AG04450 (cell line): ENCODE measurements around the gene MBD2. TPM values are rescaled to one million over a fixed set of nuclear protein-coding genes. Genes with fewer than 3 reads are reported as not detected.

Experiments used
- CTCF ChIA-PET: fragments of 300-600, 350-600 bp; formaldehyde crosslinking; extraction: SDS; loops from one replicate; lab custom pipeline; 2022; ENCODE audit warnings: antibody characterized with exemption, inconsistent platforms; lab: Charles Lee
- POLR2A ChIA-PET: fragments of 350-600 bp; formaldehyde crosslinking; extraction: SDS; loops from one replicate; lab custom pipeline; 2021; ENCODE audit warnings: antibody characterized with exemption, inconsistent platforms; lab: Yijun Ruan, JAX
- DNase-seq: peaks from one replicate; pipeline ENCODE4 v3.0.0-alpha.2; 2011; ENCODE audit warnings: low read depth, low spot score
- H3K27ac ChIP-seq: one replicate; pipeline ENCODE4 v1.5.1; 2012; ENCODE audit warnings: low read depth, low read length, control low read depth
- H3K27me3 ChIP-seq: one replicate; pipeline ENCODE4 v1.6.0; 2012; ENCODE audit warnings: low read length; ENCODE audit not compliant: control insufficient read depth, insufficient read depth
- H3K4me3 ChIP-seq: 2 replicates; pipeline ENCODE4 v1.5.1; 2011; ENCODE audit warnings: mild to moderate bottlenecking, low read depth, low read length, control low read depth
- H3K9me3 ChIP-seq: 2 replicates; pipeline ENCODE4 v1.5.1; 2012; ENCODE audit warnings: low read length; ENCODE audit not compliant: control insufficient read depth, insufficient read depth
- polyA plus RNA-seq: library from polyadenylated mRNA; depleted of rRNA; stranded (reverse); fragments of >200 nt; gene quantifications from 2 replicates; pipeline ENCODE4 v1.2.3, GENCODE V29; 2011
- TF ChIP-seq, protein P1 (sequence below): IDR thresholded peaks from 2 replicates; pipeline ENCODE4 v1.5.1; 2011; ENCODE audit warnings: low read depth, low read length, control low read depth, inconsistent platforms

Gene MBD2
- polyA plus RNA-seq, 1 experiment = 30.6 TPM

- CTCF ChIA-PET = no interaction called here
- POLR2A ChIA-PET = no interaction called here
- Histone ChIP-seq H3K9me3 (no peaks in the 10 kb centered on the region), H3K27me3 (no peaks in the 10 kb centered on the region), H3K4me3 (no peak overlapping the region), H3K27ac (no peak overlapping the region)
- TF ChIP-seq, protein P1, sequence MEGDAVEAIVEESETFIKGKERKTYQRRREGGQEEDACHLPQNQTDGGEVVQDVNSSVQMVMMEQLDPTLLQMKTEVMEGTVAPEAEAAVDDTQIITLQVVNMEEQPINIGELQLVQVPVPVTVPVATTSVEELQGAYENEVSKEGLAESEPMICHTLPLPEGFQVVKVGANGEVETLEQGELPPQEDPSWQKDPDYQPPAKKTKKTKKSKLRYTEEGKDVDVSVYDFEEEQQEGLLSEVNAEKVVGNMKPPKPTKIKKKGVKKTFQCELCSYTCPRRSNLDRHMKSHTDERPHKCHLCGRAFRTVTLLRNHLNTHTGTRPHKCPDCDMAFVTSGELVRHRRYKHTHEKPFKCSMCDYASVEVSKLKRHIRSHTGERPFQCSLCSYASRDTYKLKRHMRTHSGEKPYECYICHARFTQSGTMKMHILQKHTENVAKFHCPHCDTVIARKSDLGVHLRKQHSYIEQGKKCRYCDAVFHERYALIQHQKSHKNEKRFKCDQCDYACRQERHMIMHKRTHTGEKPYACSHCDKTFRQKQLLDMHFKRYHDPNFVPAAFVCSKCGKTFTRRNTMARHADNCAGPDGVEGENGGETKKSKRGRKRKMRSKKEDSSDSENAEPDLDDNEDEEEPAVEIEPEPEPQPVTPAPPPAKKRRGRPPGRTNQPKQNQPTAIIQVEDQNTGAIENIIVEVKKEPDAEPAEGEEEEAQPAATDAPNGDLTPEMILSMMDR = no peak
- no peak for DNase-seq
Observed at GRCh38 chr18:54169431-54170403, 54.8 kb downstream of the MBD2 start.

DNA sequence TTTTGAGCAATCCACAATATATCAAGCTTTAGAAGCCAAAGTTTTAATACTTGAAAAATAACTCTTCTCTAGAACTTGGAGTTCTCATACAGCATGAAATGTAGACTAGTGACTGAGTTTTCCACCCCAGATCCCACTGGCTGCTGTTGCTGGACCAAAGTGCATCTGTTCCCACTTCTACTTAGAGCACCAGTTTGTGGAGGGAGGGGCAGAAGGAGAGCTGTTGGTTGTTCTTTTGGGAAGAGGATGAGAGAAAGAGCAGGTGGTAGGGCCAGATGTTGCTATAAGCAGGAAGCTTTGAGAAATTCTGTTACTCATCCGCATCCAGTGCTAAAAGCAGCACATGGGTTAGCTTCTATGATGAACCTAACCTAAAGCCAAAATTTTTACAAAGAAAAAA, 59.0 kb downstream of the MBD2 start:
- TF ChIP-seq, protein P1 = no peak
- no peak overlapping the region for H3K27ac ChIP-seq
- no peak overlapping the region for H3K4me3 ChIP-seq
- POLR2A ChIA-PET = no interaction called here
- no peaks in the 10 kb centered on the region for H3K27me3 ChIP-seq
- CTCF ChIA-PET = interaction anchor here (1.0 kb wide), 1 partner anchor 38 kb away, joined by 3 read pairs; no protein-coding TSS in a partner anchor
- H3K9me3 ChIP-seq = no peaks in the 10 kb centered on the region
- DNase-seq = no peak

DNA sequence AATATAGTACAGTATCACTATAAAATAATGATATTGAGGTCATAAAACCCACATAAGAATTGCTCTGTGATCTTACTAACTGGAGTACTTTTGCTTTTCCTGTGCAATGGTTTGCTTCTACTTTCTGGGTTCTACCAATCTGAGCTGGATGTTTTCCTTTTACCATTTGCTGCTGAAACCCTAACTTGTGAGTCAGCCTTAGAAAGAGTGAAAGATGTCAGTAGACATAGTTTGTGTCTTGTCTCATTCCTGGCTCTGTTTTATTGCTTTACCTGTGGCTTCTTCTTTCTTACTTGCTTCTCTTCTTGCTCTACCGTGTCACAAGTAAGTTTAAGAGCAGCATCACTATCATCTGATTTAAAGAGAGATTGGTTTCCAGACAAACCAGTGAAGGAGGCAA, 61.0 kb downstream of the MBD2 start:
- TF ChIP-seq, protein P1 = no peak
- no peak for DNase-seq
- no peaks in the 10 kb centered on the region for H3K9me3 ChIP-seq
- ChIA-PET POLR2A (no interaction called here), CTCF (no interaction called here)
- H3K27ac ChIP-seq = no peak overlapping the region
- no peaks in the 10 kb centered on the region for H3K27me3 ChIP-seq
- no peak overlapping the region for H3K4me3 ChIP-seq

DNA sequence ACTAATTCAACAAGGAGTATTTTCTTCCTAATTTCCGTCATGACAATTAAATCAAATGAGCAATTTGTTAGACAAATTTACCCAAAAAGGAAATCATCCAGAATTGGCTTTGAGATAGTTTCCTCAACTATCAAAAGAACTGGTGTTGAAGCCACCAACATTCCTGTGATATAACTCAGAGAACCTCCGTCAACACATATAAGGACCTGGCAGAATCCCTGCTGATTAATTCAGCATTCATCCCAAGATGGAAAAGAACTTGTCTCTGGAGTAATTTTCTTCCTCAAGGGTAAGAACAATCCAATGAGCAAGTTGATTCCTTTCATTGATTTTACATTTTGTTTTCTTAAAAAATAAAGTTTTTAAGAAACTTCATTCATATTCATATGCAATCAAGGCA, 62.0 kb downstream of the MBD2 start:
- ChIA-PET CTCF (interaction anchor here (1.1 to 1.9 kb wide), 2 partner anchors 35 to 43 kb away, joined by 4 to 5 read pairs; no protein-coding TSS in a partner anchor), POLR2A (no interaction called here)
- H3K4me3 ChIP-seq = no peak overlapping the region
- H3K27me3 ChIP-seq = no peaks in the 10 kb centered on the region
- H3K9me3 ChIP-seq = no peaks in the 10 kb centered on the region
- DNase-seq = no peak
- TF ChIP-seq, protein P1 = no peak
- no peak overlapping the region for H3K27ac ChIP-seq

DNA sequence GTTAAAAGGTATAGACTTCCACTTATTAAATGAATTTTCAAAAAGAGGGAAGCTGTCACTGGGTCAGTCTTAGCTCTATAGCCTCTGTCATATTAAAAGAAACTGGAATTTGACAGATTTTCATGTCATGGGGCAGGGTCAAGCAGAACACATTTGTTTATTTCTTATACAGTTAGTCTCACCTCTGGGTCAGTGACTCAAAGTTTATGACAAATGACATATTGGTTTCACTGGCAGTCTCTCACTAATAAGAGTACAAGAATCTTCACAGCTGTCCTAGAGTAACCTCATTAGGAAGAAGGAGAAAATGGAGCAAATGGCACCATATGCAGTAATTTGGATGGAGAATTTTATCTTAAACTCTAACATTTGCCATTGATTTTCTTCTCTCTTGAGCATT, 63.2 kb downstream of the MBD2 start:
- H3K4me3 ChIP-seq = no peak overlapping the region
- H3K9me3 ChIP-seq = no peaks in the 10 kb centered on the region
- no peak for DNase-seq
- H3K27ac ChIP-seq = no peak overlapping the region
- POLR2A ChIA-PET = no interaction called here
- no peaks in the 10 kb centered on the region for H3K27me3 ChIP-seq
- CTCF ChIA-PET = interaction anchor here (1.9 kb wide), 1 partner anchor 33 kb away, joined by 5 read pairs; no protein-coding TSS in a partner anchor
- TF ChIP-seq, protein P1 = no peak
